A673 (cell line): ENCODE measurements around the gene SUN1. TPM values are rescaled to one million over a fixed set of nuclear protein-coding genes. Genes with fewer than 3 reads are reported as not detected.
"Not testable (repeated sequence)": the region's sequence is repeated elsewhere in the genome, so short reads cannot be mapped to it uniquely, and the experiment has no call there.

Source experiments
- BruUV-seq: library from RNA; stranded (reverse); fragments of 400-500 nt; replicated peaks from 2 replicates; lab custom pipeline; 2021; lab: Mats Ljungman, UMichigan
- CTCF ChIA-PET: fragments of 300-600 bp; sonication (Branson Sonifier 250); formaldehyde crosslinking; loops from one replicate; lab custom pipeline; 2022; ENCODE audit warnings: antibody characterized with exemption; lab: Charles Lee
- POLR2A ChIA-PET: fragments of 300-600 bp; sonication (Branson Sonifier 250); formaldehyde crosslinking; loops from one replicate; lab custom pipeline; 2022; ENCODE audit warnings: antibody characterized with exemption; ENCODE audit not compliant: low non-redundant PET; lab: Charles Lee
- DNase-seq: peaks from one replicate; pipeline ENCODE4 v3.0.0-alpha.2; 2015; ENCODE audit warnings: low spot score
- H3K27ac ChIP-seq: fragments of 200-600 bp; sonication (generic); 2 replicates; pipeline ENCODE4 v1.5.1; 2016; ENCODE audit warnings: mixed run types, low read depth, mild to moderate bottlenecking, mixed read lengths, antibody characterized with exemption, low read length; ENCODE audit not compliant: poor library complexity, severe bottlenecking
- H3K27me3 ChIP-seq: fragments of 200-600 bp; sonication (generic); replicated peaks from 2 replicates; pipeline ENCODE4 v1.6.1; 2017; ENCODE audit warnings: mixed run types, low read depth, mild to moderate bottlenecking, mixed read lengths, antibody characterized with exemption, low read length; ENCODE audit not compliant: insufficient read depth, poor library complexity
- H3K36me3 ChIP-seq: fragments of 200-600 bp; sonication (generic); 2 replicates; pipeline ENCODE4 v1.6.1; 2016; ENCODE audit warnings: mixed run types, mild to moderate bottlenecking, mixed read lengths, antibody characterized with exemption, low read length; ENCODE audit not compliant: insufficient read depth, poor library complexity, severe bottlenecking
- H3K4me1 ChIP-seq: fragments of 200-600 bp; sonication (generic); 2 replicates; pipeline ENCODE4 v1.6.1; 2017; ENCODE audit warnings: mixed run types, mild to moderate bottlenecking, mixed read lengths, antibody characterized with exemption, low read length; ENCODE audit not compliant: insufficient read depth, poor library complexity, severe bottlenecking
- H3K4me3 ChIP-seq: fragments of 200-600 bp; sonication (generic); 2 replicates; pipeline ENCODE4 v1.5.1; 2016; ENCODE audit warnings: low read depth, mixed run types, mild to moderate bottlenecking, mixed read lengths, low read length; ENCODE audit not compliant: poor library complexity, severe bottlenecking
- H3K9me3 ChIP-seq: fragments of 200-600 bp; sonication (generic); 2 replicates; pipeline ENCODE4 v1.6.1; 2016; ENCODE audit warnings: mixed run types, low read depth, mild to moderate bottlenecking, mixed read lengths, antibody characterized with exemption, low read length; ENCODE audit not compliant: poor library complexity, severe bottlenecking
- CTCF ChIP-seq: fragments of 300-800, 200-600 bp; sonication (generic); conservative IDR thresholded peaks from 2 replicates; pipeline ENCODE4 v1.5.1; 2017; ENCODE audit warnings: low read depth, mild to moderate bottlenecking, antibody characterized with exemption, low read length, moderate library complexity, mixed read lengths
- EZH2 ChIP-seq: fragments of 200-600 bp; sonication (generic); IDR thresholded peaks from 2 replicates; pipeline ENCODE4 v1.6.1; 2017; ENCODE audit warnings: borderline replicate concordance, low read depth, mild to moderate bottlenecking, mixed read lengths, antibody characterized with exemption, low read length; ENCODE audit not compliant: poor library complexity, severe bottlenecking
- intact Hi-C: fragments of 100-400 bp; cut with micrococcal nuclease; formaldehyde crosslinking; loops from one replicate; pipeline ENCODE4 v1.10.0; 2022; ENCODE audit not compliant: unreplicated experiment
- total RNA-seq: library from RNA; stranded (reverse); gene quantifications from 2 replicates; pipeline ENCODE4 v1.2.3, GENCODE V29; 2021

Gene SUN1
- total RNA-seq, 1 experiment from 2014 or later, result 189 TPM

DNA sequence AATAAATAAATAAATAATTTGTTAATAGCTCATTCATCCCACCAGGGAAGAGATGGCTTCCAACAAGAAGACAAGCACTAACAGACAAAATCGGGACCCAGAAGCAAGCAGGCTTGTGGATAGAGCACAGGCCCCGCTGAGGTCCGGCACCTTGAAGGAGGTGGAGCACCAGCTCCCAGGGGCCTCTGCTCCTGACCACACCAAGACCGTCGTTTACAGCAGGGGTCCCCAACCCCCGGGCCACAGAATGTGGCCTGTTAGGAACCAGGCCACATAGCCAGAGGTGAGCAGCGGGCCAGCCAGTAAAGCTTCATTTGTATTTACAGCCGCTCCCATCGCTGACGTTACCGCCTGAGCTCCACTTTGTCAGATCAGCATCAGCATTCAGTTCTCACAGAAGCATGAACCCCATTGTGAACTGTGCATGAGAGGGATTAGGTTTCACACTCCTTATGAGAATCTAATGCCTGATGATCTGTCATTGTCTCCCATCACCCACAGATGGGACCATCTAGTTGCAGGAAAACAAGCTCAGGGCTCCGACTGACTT lies 33.3 kb upstream of the SUN1 start:
- no peak for TF ChIP-seq CTCF
- H3K36me3 ChIP-seq, result no peaks in the 10 kb centered on the region
- BruUV-seq, result no TSS peak
- H3K4me1 ChIP-seq, result peaks cover 14% of the 10 kb centered on the region
- no peak overlapping the region for H3K4me3 ChIP-seq
- no peaks in the 10 kb centered on the region for H3K9me3 ChIP-seq
- no peaks in the 10 kb centered on the region for H3K27me3 ChIP-seq
- DNase-seq, result no peak
- ChIA-PET CTCF (no interaction called here), POLR2A (no interaction called here)
- H3K27ac ChIP-seq, result no peak overlapping the region
- intact Hi-C loops, result no loop called here

DNA sequence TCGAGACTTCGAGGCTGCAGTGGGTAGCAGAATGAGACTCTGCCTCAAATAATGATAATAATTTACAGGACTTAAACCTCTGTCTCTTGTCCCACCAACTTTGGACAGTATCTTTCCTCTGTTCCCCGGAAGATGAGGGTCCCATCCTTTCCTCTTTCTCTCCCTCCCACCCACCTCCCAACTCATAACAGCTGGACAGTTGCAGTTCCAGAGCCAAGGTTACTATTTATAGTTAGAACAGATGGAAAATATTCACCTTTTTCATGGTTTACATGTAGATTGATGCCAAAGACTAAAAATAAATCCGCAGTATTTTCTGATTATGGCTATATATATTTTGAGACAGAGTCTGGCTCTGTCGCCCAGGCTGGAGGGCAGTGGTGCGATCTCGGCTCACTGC lies 31.6 kb upstream of the SUN1 start:
- no peaks in the 10 kb centered on the region for H3K27me3 ChIP-seq
- TF ChIP-seq EZH2, result no peak
- no peak for TF ChIP-seq CTCF
- H3K4me3 ChIP-seq, result no peak overlapping the region
- intact Hi-C loops, result no loop called here
- peaks cover 14% of the 10 kb centered on the region for H3K4me1 ChIP-seq
- ChIA-PET CTCF (no interaction called here), POLR2A (no interaction called here)
- no peak overlapping the region for H3K27ac ChIP-seq
- DNase-seq, result no peak
- no TSS peak for BruUV-seq
- H3K36me3 ChIP-seq, result no peaks in the 10 kb centered on the region
- H3K9me3 ChIP-seq, result no peaks in the 10 kb centered on the region

DNA sequence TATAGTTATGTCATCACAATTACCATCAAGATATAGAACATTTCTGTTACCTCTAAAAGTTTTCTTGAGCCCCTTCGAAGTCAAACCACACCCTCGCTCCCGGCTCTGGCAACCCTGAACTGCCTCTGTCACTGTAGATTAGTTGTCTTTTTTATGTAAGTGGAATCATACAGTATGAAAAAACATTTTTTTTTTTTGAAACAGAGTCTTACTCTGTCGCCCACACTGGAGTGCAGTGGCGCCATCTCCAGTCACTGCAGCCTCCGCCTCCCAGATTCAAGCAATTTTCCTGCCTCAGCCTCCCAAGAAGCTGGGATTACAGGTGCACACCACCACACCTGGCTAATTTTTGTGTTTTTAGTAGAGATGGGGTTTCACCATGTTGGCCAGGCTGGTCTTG lies 30.9 kb upstream of the SUN1 start:
- H3K4me3 ChIP-seq, H3K9me3 ChIP-seq, H3K27ac ChIP-seq, POLR2A ChIA-PET, DNase-seq, BruUV-seq, intact Hi-C loops, H3K27me3 ChIP-seq, H3K36me3 ChIP-seq, CTCF ChIA-PET: not testable (repeated sequence)
- peaks cover 14% of the 10 kb centered on the region for H3K4me1 ChIP-seq

DNA sequence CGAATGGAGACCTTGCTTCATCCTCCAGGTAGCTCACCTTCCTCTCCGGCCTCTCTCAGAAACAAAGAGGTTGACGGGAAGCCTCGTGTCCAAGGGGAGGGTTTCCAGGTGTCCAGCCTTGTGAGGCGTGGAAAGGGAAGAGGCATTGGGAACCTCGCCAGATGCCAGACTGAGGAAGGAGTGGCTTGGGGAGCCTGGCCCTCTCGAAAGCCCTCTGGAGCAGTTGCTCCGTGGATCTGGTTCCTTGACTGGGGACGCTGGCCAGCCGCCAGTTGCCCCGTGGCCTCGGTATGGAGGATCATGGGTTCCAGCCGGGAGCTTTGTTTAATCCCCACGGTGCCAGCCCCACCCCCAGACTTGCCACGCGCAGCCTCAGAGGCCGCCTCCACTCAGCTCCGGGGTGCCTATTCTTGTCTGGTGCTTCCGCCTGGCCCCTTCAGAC lies 30.3 kb upstream of the SUN1 start:
- no TSS peak for BruUV-seq
- CTCF ChIA-PET, result interaction anchor here (0.6 kb wide), 1 partner anchor 11 kb away, joined by 4 read pairs; no protein-coding TSS in a partner anchor
- peak; percentile 74 for DNase-seq
- H3K27me3 ChIP-seq, result no peaks in the 10 kb centered on the region
- no peaks in the 10 kb centered on the region for H3K36me3 ChIP-seq
- TF ChIP-seq EZH2 (no peak), CTCF (no peak)
- intact Hi-C loops, result no loop called here
- H3K4me3 ChIP-seq, result no peak overlapping the region
- POLR2A ChIA-PET, result no interaction called here
- H3K27ac ChIP-seq, result peak overlapping the region; percentile 55
- peaks cover 14% of the 10 kb centered on the region for H3K4me1 ChIP-seq
- H3K9me3 ChIP-seq, result no peaks in the 10 kb centered on the region
